SW480 (cell line): ENCODE data around the gene BID.
"Not testable (repeated sequence)": the region's sequence is repeated elsewhere in the genome, so short reads cannot be mapped to it uniquely, and the experiment has no call there.

ENCODE experiments used
- DNase-seq: peaks from one replicate; pipeline ENCODE4 v3.0.0-alpha.2; 2016; ENCODE audit warnings: low spot score

BID gene

GRCh38 chr22:17769013-17769715 lies 5.1 kb downstream of the BID start:
- DNase-seq: no peak

- no peak for DNase-seq
Observed at GRCh38 chr22:17767233-17768065, 6.8 kb downstream of the BID start.

- not testable (repeated sequence) for DNase-seq
Observed at GRCh38 chr22:17764852-17765251, 9.4 kb downstream of the BID start.

- DNase-seq: no peak
Observed at GRCh38 chr22:17764036-17764435, 10.2 kb downstream of the BID start.

GRCh38 chr22:17763442-17763841 lies 10.8 kb downstream of the BID start:
- not testable (repeated sequence) for DNase-seq

GRCh38 chr22:17761138-17761488 lies 13.2 kb downstream of the BID start:
- no peak for DNase-seq

- no peak for DNase-seq
Observed at GRCh38 chr22:17754233-17754925, 19.9 kb downstream of the BID start.

- no peak for DNase-seq
Observed at GRCh38 chr22:17753401-17753989, 20.8 kb downstream of the BID start.

GRCh38 chr22:17751596-17751995 lies 22.7 kb downstream of the BID start:
- no peak for DNase-seq

- no peak for DNase-seq
Observed at GRCh38 chr22:17749605-17750395, 24.5 kb downstream of the BID start.

- DNase-seq: no peak
Observed at GRCh38 chr22:17748555-17749353, 25.5 kb downstream of the BID start.

GRCh38 chr22:17746916-17747315 lies 27.4 kb downstream of the BID start:
- no peak for DNase-seq

- DNase-seq: no peak
Observed at GRCh38 chr22:17744430-17744829, 29.8 kb downstream of the BID start.

GRCh38 chr22:17743661-17744411 lies 30.4 kb downstream of the BID start:
- DNase-seq: no peak

- peak; percentile 59 for DNase-seq
Observed at GRCh38 chr22:17742527-17742902, 31.8 kb downstream of the BID start.

GRCh38 chr22:17741866-17742526 lies 32.3 kb downstream of the BID start:
- DNase-seq: no peak

GRCh38 chr22:17739196-17739975 lies 34.9 kb downstream of the BID start:
- DNase-seq: no peak

GRCh38 chr22:17738386-17739128 lies 35.7 kb downstream of the BID start:
- no peak for DNase-seq
